Glutamatergic neuron (in vitro differentiated cells): ENCODE data around the gene TMA16. TPM values are rescaled to one million over a fixed set of nuclear protein-coding genes. Genes with fewer than 3 reads are reported as not detected.
A peak's percentile ranks its signal among the peaks of the same experiment; 100 is the strongest.

Experiments used
- DNase-seq: peaks from one replicate; pipeline ENCODE4 v3.0.0; 2022
- H3K27ac Mint-ChIP-seq: one replicate; pipeline ENCODE4 v1.8.0; 2020; ENCODE audit warnings: mild to moderate bottlenecking, mixed read lengths, inconsistent platforms; ENCODE audit not compliant: unreplicated experiment
- H3K27me3 Mint-ChIP-seq: one replicate; pipeline ENCODE4 v1.8.0; 2020; ENCODE audit warnings: mild to moderate bottlenecking, moderate library complexity, mixed read lengths, inconsistent platforms; ENCODE audit not compliant: unreplicated experiment
- H3K36me3 Mint-ChIP-seq: one replicate; pipeline ENCODE4 v1.8.0; 2020; ENCODE audit warnings: mild to moderate bottlenecking, mixed read lengths, inconsistent platforms; ENCODE audit not compliant: unreplicated experiment
- H3K4me1 Mint-ChIP-seq: one replicate; pipeline ENCODE4 v1.8.0; 2020; ENCODE audit warnings: mild to moderate bottlenecking, low read depth, mixed read lengths, inconsistent platforms; ENCODE audit not compliant: unreplicated experiment
- H3K4me3 Mint-ChIP-seq: one replicate; pipeline ENCODE4 v1.8.0; 2020; ENCODE audit warnings: mild to moderate bottlenecking, mixed read lengths, inconsistent platforms; ENCODE audit not compliant: unreplicated experiment
- H3K9me3 Mint-ChIP-seq: one replicate; pipeline ENCODE4 v1.8.0; 2020; ENCODE audit warnings: mild to moderate bottlenecking, moderate library complexity, mixed read lengths, inconsistent platforms; ENCODE audit not compliant: unreplicated experiment
- CTCF ChIP-seq: fragments of 200-600 bp; sonication (generic); IDR thresholded peaks from one replicate; pipeline ENCODE4 v1.5.0; 2021; ENCODE audit not compliant: partially characterized antibody, unreplicated experiment
- total RNA-seq: library from RNA; stranded (reverse); fragmentation: NEBNext Ultra II Directional; extraction: Animal tissue kit (Norgen Biotek cat#: 25700); gene quantifications from one replicate; pipeline ENCODE4 v1.2.1, GENCODE V29; 2021; ENCODE audit not compliant: unreplicated experiment

Gene TMA16
- total RNA-seq, 1 donor from 2014 or later, result 30.8 TPM

DNA sequence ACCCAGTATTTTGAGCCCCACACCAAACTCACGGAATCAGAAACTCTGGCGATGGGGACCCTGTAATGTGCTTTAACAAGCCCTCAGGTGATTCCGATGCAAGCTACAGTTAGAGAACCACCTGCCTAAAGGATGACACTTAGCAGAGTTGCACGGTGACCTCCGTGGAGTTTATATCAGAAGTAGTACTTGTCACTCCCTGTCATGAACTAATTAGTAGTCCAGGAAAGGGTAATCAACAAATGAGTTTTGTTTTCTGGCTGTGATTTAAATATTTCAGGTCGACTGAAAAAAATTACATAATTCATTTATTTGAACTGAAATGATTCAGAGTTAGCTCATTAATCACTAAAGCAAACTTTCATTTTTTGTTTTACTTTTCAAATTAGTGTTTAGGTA, 56.4 kb downstream of the TMA16 start:
- no peak overlapping the region for H3K27ac Mint-ChIP-seq
- no peaks in the 10 kb centered on the region for H3K27me3 Mint-ChIP-seq
- H3K4me3 Mint-ChIP-seq, result no peak overlapping the region
- no peaks in the 10 kb centered on the region for H3K9me3 Mint-ChIP-seq
- H3K36me3 Mint-ChIP-seq, result no peaks in the 10 kb centered on the region
- H3K4me1 Mint-ChIP-seq, result peaks cover 6% of the 10 kb centered on the region
- no peak for DNase-seq
- no peak for TF ChIP-seq CTCF

DNA sequence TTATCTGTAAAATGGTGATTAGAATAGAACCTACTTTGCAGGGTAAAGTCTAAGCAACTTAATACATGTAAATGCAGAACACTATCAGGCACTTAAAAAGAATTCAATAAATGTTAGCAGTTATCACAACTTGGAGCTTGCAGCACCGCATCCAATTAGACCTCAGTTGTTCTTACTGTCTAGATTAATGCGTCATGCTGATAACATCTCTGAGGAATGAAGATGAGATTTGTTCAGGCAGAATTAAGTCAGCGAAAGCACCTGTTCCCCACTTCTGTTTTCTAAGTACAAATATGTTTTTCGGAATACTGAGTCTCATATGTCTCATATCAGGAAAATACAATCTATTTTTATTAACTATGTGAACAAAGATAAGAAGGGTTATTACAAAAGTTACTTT, 58.7 kb downstream of the TMA16 start:
- Mint-ChIP-seq H3K9me3 (no peaks in the 10 kb centered on the region), H3K27me3 (no peaks in the 10 kb centered on the region), H3K27ac (no peak overlapping the region), H3K4me3 (no peak overlapping the region), H3K36me3 (no peaks in the 10 kb centered on the region), H3K4me1 (peaks cover 6% of the 10 kb centered on the region)
- DNase-seq, result no peak
- TF ChIP-seq CTCF, result no peak

DNA sequence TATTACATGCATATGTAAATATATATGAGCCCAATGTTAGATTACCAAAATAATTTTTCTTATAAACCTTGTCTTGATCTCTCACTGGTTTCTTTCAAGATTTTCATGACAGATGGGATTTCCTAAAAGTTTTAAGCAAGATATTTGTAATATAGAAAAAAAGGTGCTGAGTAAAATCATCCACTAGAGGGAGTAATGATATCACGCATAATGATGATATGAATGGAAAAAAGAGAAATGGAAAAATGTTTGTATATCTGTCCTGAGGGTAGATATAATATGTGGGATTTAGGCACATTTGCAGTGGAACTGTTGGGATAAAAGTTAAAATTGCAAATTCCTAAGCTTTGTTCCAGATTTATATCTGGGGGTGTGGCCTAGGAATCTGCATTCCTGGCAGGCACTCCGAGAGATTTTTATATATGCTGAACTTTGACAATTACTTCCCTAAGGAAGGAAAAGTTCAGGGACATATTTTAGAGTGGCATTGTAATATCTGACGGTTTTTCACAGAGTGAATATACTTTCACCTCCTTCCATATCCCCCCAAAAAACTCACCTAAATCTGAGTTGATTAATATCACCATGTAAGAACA, 60.5 kb downstream of the TMA16 start:
- DNase-seq, result no peak
- H3K4me3 Mint-ChIP-seq, result no peak overlapping the region
- H3K4me1 Mint-ChIP-seq, result no peaks in the 10 kb centered on the region
- H3K27me3 Mint-ChIP-seq, result no peaks in the 10 kb centered on the region
- H3K9me3 Mint-ChIP-seq, result no peaks in the 10 kb centered on the region
- no peak overlapping the region for H3K27ac Mint-ChIP-seq
- TF ChIP-seq CTCF, result peak; percentile 93
- no peaks in the 10 kb centered on the region for H3K36me3 Mint-ChIP-seq

GRCh38 chr4:163556177-163556576, 61.7 kb downstream of the TMA16 start:
- TF ChIP-seq CTCF, result no peak
- DNase-seq, result no peak
- Mint-ChIP-seq H3K36me3 (no peaks in the 10 kb centered on the region), H3K27me3 (no peaks in the 10 kb centered on the region), H3K4me1 (no peaks in the 10 kb centered on the region), H3K9me3 (no peaks in the 10 kb centered on the region), H3K27ac (no peak overlapping the region), H3K4me3 (no peak overlapping the region)

DNA sequence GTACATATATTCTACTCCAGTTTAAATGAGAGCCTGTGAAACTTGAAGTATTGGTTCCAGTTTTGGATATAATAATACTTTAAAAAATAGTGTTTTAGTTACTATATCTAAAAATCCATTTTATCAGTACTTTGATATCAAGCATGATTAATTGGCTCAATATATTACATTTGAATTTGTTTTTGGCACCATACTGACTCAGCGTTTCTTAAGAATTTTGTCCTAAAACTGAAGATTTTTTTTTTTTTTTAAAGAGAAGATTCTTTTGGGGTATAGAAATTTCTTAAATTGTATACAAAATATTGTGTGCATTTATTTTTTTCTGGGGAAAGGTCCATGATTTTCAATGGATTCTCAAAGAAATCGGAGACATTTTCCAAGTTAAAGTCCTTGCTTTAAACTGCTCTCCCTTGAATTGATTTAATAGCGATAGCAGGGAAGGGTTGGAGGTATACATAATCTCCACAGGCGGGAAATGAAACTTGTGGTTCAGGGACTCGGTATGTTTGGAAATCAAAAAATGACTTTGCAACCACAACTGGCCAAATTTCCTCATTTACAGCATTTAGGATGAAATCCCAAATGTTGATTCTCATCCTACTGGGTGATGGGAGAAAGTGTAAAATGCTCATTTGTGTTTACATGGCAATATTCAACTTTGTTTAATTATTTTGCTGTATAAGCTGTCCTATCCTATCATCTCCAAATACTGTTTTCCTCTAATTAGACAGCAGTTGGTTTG, 62.3 kb downstream of the TMA16 start:
- no peak for DNase-seq
- H3K27me3 Mint-ChIP-seq, result no peaks in the 10 kb centered on the region
- no peak overlapping the region for H3K27ac Mint-ChIP-seq
- H3K9me3 Mint-ChIP-seq, result no peaks in the 10 kb centered on the region
- H3K4me1 Mint-ChIP-seq, result no peaks in the 10 kb centered on the region
- H3K36me3 Mint-ChIP-seq, result no peaks in the 10 kb centered on the region
- no peak overlapping the region for H3K4me3 Mint-ChIP-seq
- TF ChIP-seq CTCF, result no peak
